ENCODE measurements around the gene GTPBP6.
"Not testable (repeated sequence)": the region's sequence is repeated elsewhere in the genome, so short reads cannot be mapped to it uniquely, and the experiment has no call there.

The GTPBP6 gene

GRCh38 chrX:334971-335757, 16.6 kb upstream of the GTPBP6 start:
- no peak for DNase-seq

GRCh38 chrX:334331-334891, 15.8 kb upstream of the GTPBP6 start:
- no peak for DNase-seq

- DNase-seq = no peak
Measured at GRCh38 chrX:333611-334311, 15.2 kb upstream of the GTPBP6 start.

GRCh38 chrX:332916-333610, 14.5 kb upstream of the GTPBP6 start:
- DNase-seq = no peak

- no peak for DNase-seq
Measured at GRCh38 chrX:332496-332860, 13.9 kb upstream of the GTPBP6 start.

- no peak for DNase-seq
Measured at GRCh38 chrX:331825-332495, 13.4 kb upstream of the GTPBP6 start.

- DNase-seq = no peak
Measured at GRCh38 chrX:331151-331824, 12.7 kb upstream of the GTPBP6 start.

GRCh38 chrX:330726-331150, 12.1 kb upstream of the GTPBP6 start:
- no peak for DNase-seq

- not testable (repeated sequence) for DNase-seq
Measured at GRCh38 chrX:330141-330725, 11.6 kb upstream of the GTPBP6 start.

GRCh38 chrX:329291-329910, 10.8 kb upstream of the GTPBP6 start:
- DNase-seq = no peak

- no peak for DNase-seq
Measured at GRCh38 chrX:327660-328126, 9.1 kb upstream of the GTPBP6 start.

- not testable (repeated sequence) for DNase-seq
Measured at GRCh38 chrX:324664-325063, 6.1 kb upstream of the GTPBP6 start.

- peak; percentile 44 for DNase-seq
Measured at GRCh38 chrX:323721-324628, 5.4 kb upstream of the GTPBP6 start.

GRCh38 chrX:320126-320783, 1.7 kb upstream of the GTPBP6 start:
- DNase-seq = no peak

GRCh38 chrX:319579-320125, 1.1 kb upstream of the GTPBP6 start:
- no peak for DNase-seq

- DNase-seq = peak; percentile 98
Measured at GRCh38 chrX:318068-318738, 393 bp downstream of the GTPBP6 start.

GRCh38 chrX:317424-318067, 1.1 kb downstream of the GTPBP6 start:
- DNase-seq = no peak
